PC-9 (cell line): ENCODE results near the gene COTL1.

ENCODE experiments used
- EZH2 ChIP-seq: fragments of 200-600 bp; sonication (generic); IDR thresholded peaks from 2 replicates; pipeline ENCODE4 v1.8.0; 2017; ENCODE audit warnings: antibody characterized with exemption, low read depth
- TF ChIP-seq, protein P1 (sequence below): fragments of 200-600 bp; sonication (generic); conservative IDR thresholded peaks from 2 replicates; pipeline ENCODE4 v1.6.1; 2017; ENCODE audit warnings: mixed run types, antibody characterized with exemption, mild to moderate bottlenecking, moderate library complexity

DNA sequence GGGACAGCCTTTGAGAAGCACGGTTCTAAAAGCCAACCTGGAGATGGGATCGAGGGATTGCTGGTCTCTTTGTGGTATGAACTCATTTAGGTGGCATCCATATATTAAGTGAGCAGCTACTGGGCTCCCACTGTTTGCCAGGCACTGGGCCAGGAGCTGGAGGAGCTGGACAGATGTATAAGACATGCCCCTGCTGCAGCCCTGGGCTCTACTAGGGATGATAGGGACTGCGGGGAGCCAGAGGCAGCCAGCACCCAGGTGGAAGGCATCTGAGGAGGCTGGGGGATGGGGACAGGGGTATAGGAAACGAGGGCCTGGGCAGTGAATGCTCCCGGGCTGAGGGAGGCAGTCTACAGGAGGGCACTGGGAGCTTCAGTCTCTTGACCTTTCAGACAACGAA lies 60.4 kb downstream of the COTL1 start:
- TF ChIP-seq, protein P1, sequence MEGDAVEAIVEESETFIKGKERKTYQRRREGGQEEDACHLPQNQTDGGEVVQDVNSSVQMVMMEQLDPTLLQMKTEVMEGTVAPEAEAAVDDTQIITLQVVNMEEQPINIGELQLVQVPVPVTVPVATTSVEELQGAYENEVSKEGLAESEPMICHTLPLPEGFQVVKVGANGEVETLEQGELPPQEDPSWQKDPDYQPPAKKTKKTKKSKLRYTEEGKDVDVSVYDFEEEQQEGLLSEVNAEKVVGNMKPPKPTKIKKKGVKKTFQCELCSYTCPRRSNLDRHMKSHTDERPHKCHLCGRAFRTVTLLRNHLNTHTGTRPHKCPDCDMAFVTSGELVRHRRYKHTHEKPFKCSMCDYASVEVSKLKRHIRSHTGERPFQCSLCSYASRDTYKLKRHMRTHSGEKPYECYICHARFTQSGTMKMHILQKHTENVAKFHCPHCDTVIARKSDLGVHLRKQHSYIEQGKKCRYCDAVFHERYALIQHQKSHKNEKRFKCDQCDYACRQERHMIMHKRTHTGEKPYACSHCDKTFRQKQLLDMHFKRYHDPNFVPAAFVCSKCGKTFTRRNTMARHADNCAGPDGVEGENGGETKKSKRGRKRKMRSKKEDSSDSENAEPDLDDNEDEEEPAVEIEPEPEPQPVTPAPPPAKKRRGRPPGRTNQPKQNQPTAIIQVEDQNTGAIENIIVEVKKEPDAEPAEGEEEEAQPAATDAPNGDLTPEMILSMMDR, result no peak
- TF ChIP-seq EZH2, result no peak
